Dedifferentiated amniotic fluid mesenchymal stem cell (primary cell): ENCODE results near the gene TRIM33.
A peak's percentile ranks its signal among the peaks of the same experiment; 100 is the strongest.
"Not testable (repeated sequence)": the region's sequence is repeated elsewhere in the genome, so short reads cannot be mapped to it uniquely, and the experiment has no call there.

ENCODE experiments used
- DNase-seq: peaks from one replicate; pipeline ENCODE4 v3.0.0-alpha.2; 2016; ENCODE audit errors: extremely low spot score

Gene TRIM33

DNA sequence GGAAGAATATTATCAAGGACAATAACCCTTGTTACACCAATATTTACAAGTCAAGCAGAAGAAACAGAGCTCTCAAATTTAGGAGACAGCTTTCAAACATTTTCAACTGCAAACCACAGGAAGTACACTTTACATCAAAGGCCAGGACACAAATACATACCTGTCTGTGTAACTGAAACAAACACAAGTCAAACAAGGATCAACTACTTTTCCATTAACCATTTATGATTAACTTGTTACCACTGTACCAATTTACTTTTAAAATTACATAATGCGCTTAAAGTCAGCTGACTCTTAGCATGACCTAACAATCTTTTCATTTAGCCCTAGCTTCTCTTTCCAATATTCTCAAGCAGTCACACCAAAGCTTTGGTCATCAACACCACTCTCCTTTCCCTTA, 43.5 kb downstream of the TRIM33 start:
- no peak for DNase-seq

DNA sequence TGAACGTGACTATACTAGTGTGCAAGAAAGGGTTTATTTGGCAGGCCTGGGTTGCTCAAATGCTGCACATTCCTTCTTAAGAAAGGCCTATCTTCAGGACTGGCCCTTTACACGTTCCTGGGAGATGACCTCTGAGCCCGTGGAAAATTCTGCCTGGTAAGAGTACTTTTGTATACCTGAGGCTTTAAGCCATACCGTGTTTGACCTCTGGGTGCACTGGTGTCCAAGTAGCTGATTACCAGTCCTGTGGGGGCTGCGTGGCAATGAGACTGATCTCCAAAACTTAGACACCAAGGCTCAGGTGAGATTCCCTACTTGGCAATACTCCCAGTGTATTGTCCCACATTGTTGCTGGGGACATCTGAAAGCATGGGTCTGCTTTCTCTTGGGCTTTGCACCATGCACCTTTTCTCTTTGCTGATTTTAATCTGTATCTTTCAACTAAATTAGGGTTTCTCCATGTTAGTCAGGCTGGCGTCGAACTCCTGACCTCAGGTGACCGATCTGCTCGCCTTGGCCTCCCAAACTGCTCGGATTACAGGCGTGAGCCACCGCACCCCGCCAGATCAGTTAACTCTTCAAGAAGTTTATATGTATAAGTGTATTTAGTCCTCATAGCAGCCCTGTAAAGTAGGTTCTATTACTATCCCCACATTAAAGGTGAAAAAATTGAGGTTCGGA, 44.5 kb downstream of the TRIM33 start:
- no peak for DNase-seq

DNA sequence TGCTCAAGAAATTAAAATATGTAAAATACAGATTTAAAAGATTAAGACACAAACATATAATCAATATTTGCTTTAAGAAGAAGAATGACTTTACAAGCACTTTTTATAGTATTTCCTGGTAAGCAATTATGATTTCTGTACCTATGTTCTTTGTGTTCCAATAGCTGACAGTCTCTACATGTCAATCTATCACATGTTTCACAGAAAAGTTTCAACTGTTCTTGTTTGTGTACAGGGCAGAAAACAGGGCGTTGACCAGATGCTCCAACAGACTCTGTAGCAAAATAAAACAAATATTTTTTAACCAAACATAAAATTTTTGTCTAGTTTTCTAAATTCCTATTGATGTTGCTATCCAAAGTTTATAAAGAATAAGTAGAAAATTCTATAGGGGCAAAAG, 48.0 kb downstream of the TRIM33 start:
- DNase-seq, result no peak

DNA sequence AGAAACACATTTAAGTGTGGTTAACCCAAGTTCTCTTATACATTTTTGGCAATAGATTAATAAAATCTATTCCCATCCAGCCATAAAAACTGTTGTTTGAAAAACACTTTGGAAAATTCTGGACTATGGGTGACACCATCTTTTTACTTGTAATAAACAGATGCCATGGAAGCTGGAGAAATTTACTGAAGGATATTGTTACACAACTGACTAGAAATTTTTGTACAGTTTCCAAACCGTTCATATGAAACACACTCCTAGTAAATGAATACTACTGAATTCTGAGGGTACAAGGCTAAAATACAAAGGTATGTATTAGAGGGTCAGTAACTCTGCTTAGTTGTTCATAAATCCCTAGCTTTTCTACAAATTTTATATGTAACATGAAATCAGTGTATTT, 48.7 kb downstream of the TRIM33 start:
- no peak for DNase-seq

DNA sequence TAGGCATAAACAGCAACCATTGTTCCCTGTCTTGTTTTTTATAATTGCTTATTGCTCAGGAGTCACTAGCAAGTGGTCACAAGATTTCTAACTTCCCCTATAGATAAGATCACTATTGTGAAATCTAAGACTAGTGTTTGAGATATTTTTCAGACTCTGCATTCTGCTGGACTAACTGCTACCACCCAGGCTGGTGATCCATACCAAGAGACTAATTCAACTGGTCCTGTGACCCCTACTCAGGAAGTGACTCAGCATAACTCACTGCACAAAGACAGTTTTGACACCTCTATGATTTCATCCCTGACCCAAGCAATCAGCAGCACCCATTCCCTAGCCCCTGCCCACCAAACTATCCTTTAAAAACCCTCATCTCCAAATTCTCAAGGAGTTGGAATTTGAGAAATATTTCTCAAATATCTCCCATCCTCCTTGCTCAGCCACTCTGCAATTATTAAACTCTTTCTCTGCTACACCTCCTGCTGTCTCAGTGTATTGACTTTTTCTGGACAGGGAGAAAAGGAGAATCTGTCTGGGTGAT, 52.7 kb downstream of the TRIM33 start:
- DNase-seq, result peak; percentile 33

DNA sequence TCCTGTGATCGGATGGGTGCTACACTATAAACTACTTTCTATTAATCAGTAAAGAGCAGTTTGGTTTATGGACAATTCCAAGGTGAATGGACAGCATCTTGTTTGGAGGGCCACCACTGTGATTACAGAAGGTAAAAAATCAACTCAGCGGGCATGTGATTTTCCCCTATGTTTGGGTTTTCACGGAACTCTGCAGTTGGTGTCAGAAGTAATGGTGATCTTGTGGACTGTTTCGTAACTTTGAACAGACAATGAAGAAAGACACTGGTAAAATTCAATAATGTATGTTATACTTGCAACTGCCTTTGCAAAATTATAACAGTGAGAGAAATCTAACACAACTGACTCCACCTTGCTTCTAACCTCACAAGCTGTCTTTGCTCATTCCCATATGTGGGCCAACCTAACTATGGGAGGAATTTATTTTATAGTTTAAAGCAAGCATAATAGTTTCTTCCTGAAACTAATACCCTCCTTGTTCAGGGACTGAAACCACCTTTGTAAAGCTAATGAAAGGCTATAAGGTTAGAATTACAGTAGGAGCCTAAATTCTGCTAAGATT, 53.2 kb downstream of the TRIM33 start:
- DNase-seq, result no peak

DNA sequence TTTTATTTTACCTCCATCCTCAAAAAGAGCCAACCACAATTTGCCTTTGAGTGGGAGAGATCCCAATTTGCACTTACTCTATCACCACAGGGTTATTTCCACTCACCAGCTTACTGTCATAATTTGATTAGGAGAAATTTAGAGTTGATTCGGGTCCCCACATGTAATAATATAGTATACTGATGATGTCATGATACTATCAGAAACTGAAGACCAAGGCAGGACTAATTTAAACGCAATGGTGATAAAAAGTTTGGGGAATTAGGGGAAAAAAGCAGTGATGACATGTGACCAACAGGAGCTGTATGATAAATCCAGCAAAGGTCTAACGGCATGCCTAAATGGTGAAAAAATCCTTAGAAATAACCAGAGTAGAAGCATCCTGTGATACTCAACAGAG, 54.4 kb downstream of the TRIM33 start:
- DNase-seq, result no peak

DNA sequence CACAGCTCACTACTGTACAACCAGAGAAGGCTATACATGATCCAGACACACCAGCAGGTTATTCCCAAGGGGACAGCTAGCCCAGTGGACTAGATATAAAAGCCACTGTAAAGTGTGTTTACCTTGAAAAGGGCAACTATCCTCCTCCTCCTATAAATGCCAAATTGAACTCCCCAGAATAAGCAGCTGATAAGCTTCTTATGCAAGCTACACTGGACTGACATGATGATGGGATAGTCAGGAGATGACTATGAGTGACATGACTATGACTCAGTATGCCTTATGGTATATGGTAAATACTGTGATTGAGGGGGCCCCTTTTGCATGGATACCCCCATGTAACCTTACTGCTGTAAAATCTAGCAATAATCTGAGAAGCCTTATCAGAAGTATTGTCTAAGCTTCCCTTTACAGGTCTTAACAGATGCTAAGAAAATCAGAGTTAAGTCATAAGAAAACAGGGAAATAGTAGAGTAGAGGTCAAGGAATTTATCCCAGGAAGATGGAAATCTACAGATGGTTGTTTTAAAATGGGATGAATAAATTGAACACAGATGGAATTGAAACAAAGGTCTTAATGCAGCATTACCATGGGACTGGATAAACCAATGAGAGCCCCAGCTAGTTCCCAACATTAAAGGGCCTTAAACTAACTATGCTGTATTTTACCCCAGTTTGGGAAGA, 55.8 kb downstream of the TRIM33 start:
- no peak for DNase-seq

DNA sequence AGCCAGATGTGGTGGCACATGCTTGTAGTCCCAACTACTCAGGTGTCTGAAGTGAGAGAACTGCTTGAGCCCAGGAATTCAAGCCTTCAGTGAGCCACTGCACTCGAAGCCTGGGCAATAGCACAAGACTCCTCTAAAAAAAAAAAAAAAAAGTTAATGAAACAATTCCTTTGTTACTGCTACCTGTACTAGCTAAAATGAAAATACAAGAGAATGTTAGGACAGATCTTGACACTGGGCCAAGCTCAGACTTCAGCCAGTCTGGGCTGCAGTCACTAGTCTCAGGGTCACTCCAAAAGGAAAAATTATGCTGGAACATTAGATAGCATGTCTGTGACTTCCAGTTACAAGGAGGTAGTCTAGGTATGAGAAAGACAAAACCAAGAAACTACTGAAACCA, 56.5 kb downstream of the TRIM33 start:
- DNase-seq, result no peak

DNA sequence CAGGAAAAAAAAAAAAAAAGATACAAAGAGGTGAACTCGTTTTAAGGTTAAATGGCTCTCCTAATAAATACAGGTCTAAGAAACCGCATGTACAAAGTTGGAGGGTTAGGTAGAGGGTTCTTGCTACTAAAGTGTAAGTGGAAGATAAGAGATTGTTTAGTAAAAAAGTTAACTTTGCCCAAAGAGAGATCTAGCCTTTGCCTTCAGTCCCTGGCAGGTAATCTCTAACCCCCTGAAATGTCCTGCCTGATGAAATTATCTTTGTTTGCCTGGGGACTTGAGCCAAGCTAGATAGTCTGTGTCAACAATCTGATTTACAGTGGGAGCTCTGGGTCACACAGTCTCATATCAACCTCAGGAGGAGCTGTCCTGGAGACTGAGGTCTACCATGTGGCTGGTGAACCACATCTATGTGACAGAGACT, 57.6 kb downstream of the TRIM33 start:
- no peak for DNase-seq

DNA sequence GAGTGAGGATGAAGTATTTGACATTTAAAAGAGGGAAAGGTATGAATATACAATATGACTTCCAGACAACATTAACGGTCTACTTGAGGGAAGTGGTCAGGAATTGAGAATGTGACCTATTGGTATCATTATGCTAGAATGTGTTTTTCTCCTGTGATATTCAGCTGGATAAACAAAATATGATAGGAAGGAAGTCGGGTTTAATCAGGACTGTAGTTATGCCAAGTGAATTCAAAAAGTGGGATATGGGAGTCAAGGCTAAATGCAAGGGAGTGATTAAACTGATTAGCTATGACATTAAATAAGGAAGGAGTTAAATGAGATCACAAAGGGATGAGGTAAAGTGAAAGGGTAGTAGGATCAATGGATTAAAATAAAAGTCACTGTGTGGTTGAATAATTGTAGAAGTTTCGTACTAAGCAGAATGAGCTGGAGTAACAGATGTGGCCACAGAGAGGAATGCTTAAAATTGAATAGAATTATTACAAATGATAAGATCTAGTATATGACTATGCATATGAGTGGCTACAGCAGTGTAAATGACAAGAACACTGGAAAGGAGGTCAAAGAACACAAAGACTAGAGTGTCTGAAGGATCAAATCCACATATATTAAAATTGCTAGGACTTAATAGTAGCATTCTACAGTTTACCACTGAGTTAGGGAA, 62.5 kb downstream of the TRIM33 start:
- DNase-seq, result no peak

DNA sequence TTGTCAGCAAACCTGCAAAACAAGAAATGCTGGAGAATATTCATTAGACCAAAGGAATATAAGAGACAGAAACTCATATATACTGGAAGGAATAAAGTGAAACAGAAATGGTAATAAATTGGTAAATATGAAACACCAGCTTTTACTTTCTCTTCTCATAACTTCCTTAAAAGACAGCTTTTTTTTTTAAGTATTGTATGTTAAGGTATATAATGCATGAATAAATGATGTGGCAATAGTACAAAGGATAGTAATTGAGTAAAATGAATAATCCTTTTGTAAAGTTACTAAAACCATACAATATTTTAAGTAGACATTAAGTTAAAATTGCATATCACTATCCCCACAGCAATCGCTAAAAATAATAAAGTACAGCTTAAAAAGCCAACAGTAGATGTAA, 64.8 kb downstream of the TRIM33 start:
- DNase-seq, result no peak

DNA sequence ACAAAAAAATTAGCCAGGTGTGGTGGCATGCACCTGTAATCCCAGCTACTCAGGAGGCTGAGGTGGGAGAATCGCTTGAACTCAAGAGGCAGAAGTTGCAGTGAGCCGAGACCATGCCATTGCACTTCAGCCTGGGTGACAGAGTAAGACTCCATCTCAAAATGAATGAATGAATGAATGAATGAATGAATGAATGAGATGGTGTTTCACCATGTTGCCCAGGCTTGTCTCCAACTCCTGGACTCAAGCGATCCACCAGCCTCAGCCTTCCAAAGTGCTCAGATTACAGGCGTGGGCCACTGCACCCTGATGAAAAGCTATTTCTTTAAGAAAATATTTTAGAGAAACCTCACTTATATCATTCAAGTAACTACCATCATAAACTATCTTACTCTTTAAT, 67.8 kb downstream of the TRIM33 start:
- not testable (repeated sequence) for DNase-seq

DNA sequence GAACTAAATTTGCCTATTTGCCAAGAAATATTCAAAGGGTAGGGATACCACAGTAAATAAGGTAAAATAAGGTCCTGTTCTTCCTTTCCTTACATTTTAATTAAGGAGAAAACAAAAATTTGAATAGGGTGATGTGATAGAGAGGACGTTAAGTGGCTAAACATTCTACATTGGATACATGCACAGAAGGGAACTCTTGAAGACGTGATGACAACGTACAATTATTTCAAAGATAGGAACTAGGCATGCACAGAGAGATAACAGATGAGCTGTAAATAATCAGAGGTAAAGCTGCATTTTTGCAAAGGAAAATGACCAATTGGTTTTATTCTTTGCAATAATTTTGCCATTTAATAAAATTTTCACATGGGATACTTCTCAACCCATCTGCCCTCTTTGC, 69.7 kb downstream of the TRIM33 start:
- DNase-seq, result no peak

DNA sequence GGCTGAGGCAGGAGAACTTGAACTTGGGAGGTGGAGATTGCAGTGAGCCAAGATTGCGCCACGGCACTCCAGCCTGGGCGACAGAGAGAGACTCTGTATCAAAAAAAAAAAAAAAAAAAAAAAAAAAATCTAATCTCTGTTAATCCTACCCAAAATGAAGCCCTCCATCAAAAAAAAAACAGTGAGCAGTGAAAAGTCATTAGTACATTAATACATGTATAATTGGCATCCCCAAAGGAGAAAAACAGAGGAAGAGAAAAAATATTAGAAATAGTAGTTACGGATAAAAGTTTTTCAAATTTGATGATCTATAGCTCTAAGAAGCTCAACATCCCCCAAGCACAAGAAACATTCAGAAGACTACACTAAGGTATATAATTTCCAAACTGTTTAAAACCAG, 71.6 kb downstream of the TRIM33 start:
- DNase-seq, result no peak

DNA sequence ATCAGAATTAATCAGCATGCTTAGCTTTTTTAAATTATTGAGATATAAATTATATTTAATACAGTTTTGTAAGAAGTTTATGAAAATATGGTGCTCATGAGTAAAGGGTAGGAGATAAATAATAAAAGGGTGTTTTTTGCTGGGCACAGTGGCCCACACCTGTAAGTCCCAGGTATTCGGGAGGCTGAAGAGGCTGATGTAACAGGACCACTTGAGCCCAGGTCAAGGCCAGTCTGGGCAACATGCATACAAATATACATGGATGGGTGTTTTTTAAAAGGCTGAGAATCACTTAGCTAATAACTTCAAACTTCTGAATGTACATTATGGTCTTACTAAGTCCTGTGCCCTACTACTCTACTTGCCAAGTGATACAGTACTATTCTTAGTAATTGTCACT, 73.2 kb downstream of the TRIM33 start:
- no peak for DNase-seq

DNA sequence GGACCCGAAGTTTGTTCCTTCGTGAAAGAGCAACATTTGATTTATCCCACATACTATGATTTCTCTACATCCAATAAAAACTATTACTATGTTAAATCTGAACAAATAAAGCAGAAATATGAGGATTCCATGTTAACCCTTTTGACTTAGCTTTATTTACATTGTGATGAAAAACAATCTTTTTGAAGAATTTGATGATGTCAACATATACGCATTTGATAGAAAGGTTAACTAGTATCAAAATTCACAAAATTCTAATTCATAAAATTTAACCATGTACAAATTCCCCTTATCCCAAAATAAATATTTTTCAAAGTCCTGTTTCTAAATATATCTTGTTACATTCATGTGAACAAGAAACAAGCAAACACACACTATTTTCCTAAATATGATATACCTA, 74.2 kb downstream of the TRIM33 start:
- DNase-seq, result no peak

DNA sequence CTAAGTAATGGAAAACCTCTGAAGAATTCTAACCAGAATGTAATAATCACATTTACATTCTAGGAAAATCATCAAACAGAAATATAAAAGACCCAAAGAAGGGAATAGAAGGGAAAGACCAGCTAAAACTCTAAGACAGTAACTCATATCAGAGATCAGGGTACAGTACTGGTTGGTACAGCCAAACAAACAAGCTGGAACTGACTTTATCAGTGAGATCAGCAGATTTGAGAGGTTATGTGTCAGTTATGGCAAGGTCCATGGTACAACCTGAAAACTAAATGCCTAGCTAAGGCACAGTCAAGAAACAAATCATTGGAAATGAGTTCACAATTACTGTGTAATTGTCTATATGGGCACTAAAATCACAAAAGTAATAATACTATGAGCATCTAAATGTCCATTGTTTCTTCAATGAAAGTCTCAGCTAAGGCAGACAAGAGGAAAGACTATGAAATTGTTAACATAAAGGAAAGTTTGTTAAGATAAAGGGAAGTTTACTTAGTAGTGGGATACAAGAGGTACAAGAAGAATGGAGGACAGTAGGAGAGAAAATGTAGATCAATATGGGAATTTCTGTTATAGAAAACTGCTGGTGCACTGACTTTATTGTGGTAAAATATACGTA, 75.8 kb downstream of the TRIM33 start:
- DNase-seq, result no peak

DNA sequence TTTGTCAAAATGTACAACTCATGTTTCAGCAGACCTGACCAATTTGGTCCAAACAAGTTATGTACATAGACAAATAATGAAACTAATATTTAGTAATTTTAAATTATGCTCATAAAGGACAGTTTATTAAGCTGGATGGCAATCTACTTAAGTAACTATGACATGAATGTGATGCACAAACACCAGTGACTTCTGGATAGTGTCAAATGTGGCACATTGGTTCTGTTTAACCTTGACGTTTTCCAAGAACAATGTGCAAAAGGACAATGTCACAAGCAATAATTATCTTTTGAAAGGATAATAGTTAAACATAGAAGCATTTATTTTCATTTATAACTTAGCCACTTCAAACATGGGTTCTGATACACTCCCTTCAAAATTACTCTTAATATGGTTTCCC, 80.0 kb downstream of the TRIM33 start:
- no peak for DNase-seq

DNA sequence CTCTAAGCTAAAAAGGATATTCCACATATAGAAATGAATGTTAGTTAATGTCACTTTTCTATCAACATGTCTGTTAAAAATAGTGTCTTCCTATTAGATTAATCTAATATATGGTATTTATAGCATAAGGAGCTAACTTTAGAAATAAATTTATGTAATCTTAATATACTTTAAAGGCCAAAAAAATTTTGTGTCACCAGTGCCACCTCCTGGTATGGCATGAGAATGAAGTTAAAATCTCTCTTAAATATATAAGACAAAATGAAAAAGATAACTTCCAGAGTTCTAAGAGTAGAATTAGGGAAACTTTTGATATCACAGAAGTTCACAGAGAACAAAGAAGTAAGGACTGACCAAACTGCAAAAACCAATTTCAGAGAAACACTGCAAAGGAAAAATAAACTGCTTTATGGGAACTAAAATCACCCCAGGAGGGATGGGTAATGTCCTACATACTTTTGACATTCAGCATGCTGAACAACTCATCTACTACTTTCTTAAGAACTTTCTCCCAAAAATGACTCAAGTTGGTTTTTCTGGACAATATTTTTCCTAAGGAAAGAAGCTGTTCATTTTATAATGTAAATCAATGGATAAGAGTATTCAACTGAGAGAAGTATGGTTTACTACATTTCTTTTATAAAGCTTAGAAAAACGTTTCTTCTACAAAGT, 82.8 kb downstream of the TRIM33 start:
- peak; percentile 44 for DNase-seq

DNA sequence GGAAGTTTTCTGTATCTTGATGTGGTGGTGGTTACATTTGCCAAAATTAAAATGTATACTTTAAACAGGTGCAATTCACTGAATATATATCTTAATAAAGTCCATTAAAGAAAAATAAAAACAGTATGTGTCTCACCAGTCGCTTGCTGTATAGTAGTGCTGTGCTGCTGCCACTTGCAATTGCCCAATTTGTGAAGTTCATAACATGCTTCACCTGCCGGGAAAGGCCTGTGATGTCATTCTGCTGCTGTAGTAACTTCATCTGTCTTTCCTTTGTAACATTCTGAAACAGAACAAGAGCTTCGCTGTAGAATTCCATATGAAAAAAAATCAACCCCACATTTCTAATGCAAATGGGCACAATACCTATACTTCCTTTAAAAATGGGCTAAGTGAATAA, 83.4 kb downstream of the TRIM33 start:
- DNase-seq, result no peak

DNA sequence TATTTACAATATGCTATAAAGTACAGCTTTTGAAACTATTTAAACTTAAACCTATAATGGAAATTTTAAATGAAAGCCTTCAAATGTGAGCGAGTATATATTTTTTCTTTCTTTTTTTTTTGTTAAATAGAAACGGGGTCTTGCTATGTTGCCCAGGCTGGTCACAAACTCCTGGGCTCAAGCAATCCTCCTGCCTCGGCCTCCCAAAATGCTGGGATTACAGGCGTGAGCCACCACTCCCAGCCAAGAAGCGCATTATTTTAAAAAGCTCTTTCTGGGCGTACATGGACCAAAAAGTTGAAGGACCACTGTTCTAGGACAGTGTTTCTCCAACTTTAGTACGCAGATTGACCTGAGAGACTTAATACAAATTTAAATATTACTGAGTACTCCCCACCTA, 87.5 kb downstream of the TRIM33 start:
- no peak for DNase-seq
